A673 (cell line): ENCODE measurements around the gene MICAL3. TPM values are rescaled to one million over a fixed set of nuclear protein-coding genes. Genes with fewer than 3 reads are reported as not detected.
"Not testable (repeated sequence)": the region's sequence is repeated elsewhere in the genome, so short reads cannot be mapped to it uniquely, and the experiment has no call there.

ENCODE experiments used
- BruUV-seq: library from RNA; stranded (reverse); fragments of 400-500 nt; replicated peaks from 2 replicates; lab custom pipeline; 2021; lab: Mats Ljungman, UMichigan
- CTCF ChIA-PET: fragments of 300-600 bp; sonication (Branson Sonifier 250); formaldehyde crosslinking; loops from one replicate; lab custom pipeline; 2022; ENCODE audit warnings: antibody characterized with exemption; lab: Charles Lee
- POLR2A ChIA-PET: fragments of 300-600 bp; sonication (Branson Sonifier 250); formaldehyde crosslinking; loops from one replicate; lab custom pipeline; 2022; ENCODE audit warnings: antibody characterized with exemption; ENCODE audit not compliant: low non-redundant PET; lab: Charles Lee
- DNase-seq: peaks from one replicate; pipeline ENCODE4 v3.0.0-alpha.2; 2015; ENCODE audit warnings: low spot score
- H3K27ac ChIP-seq: fragments of 200-600 bp; sonication (generic); 2 replicates; pipeline ENCODE4 v1.5.1; 2016; ENCODE audit warnings: mixed run types, low read depth, mild to moderate bottlenecking, mixed read lengths, antibody characterized with exemption, low read length; ENCODE audit not compliant: poor library complexity, severe bottlenecking
- H3K27me3 ChIP-seq: fragments of 200-600 bp; sonication (generic); replicated peaks from 2 replicates; pipeline ENCODE4 v1.6.1; 2017; ENCODE audit warnings: mixed run types, low read depth, mild to moderate bottlenecking, mixed read lengths, antibody characterized with exemption, low read length; ENCODE audit not compliant: insufficient read depth, poor library complexity
- H3K36me3 ChIP-seq: fragments of 200-600 bp; sonication (generic); 2 replicates; pipeline ENCODE4 v1.6.1; 2016; ENCODE audit warnings: mixed run types, mild to moderate bottlenecking, mixed read lengths, antibody characterized with exemption, low read length; ENCODE audit not compliant: insufficient read depth, poor library complexity, severe bottlenecking
- H3K4me1 ChIP-seq: fragments of 200-600 bp; sonication (generic); 2 replicates; pipeline ENCODE4 v1.6.1; 2017; ENCODE audit warnings: mixed run types, mild to moderate bottlenecking, mixed read lengths, antibody characterized with exemption, low read length; ENCODE audit not compliant: insufficient read depth, poor library complexity, severe bottlenecking
- H3K4me3 ChIP-seq: fragments of 200-600 bp; sonication (generic); 2 replicates; pipeline ENCODE4 v1.5.1; 2016; ENCODE audit warnings: low read depth, mixed run types, mild to moderate bottlenecking, mixed read lengths, low read length; ENCODE audit not compliant: poor library complexity, severe bottlenecking
- H3K9me3 ChIP-seq: fragments of 200-600 bp; sonication (generic); 2 replicates; pipeline ENCODE4 v1.6.1; 2016; ENCODE audit warnings: mixed run types, low read depth, mild to moderate bottlenecking, mixed read lengths, antibody characterized with exemption, low read length; ENCODE audit not compliant: poor library complexity, severe bottlenecking
- EZH2 ChIP-seq: fragments of 200-600 bp; sonication (generic); IDR thresholded peaks from 2 replicates; pipeline ENCODE4 v1.6.1; 2017; ENCODE audit warnings: borderline replicate concordance, low read depth, mild to moderate bottlenecking, mixed read lengths, antibody characterized with exemption, low read length; ENCODE audit not compliant: poor library complexity, severe bottlenecking
- intact Hi-C: fragments of 100-400 bp; cut with micrococcal nuclease; formaldehyde crosslinking; loops from one replicate; pipeline ENCODE4 v1.10.0; 2022; ENCODE audit not compliant: unreplicated experiment
- total RNA-seq: library from RNA; stranded (reverse); gene quantifications from 2 replicates; pipeline ENCODE4 v1.2.3, GENCODE V29; 2021
- TF ChIP-seq, protein P1 (sequence below): fragments of 300-800, 200-600 bp; sonication (generic); conservative IDR thresholded peaks from 2 replicates; pipeline ENCODE4 v1.5.1; 2017; ENCODE audit warnings: low read depth, mild to moderate bottlenecking, antibody characterized with exemption, low read length, moderate library complexity, mixed read lengths

The MICAL3 gene
- total RNA-seq, 1 experiment from 2014 or later, result 63.6 TPM

DNA sequence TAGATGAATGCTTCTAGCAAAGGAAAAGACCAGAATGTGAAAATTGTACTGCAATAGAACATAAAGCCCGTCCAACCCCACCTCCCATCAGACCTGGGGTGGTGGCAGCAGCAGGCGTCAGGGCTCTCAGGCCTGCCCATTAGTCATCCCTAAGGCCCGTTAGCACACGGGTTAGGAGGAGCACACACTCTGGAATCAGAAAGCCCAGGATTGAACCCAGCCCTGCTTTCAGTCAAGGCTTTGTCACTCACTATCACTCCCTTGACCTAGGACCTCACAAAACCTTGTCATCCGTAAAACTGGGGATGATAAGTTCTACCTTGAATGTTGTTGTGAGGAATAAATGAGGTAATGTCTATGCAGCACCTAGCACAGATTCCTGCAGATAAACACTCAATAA lies 26.9 kb downstream of the MICAL3 start:
- POLR2A ChIA-PET, result no interaction called here
- no peaks in the 10 kb centered on the region for H3K36me3 ChIP-seq
- BruUV-seq, result no TSS peak

GRCh38 chr22:17995256-17995655 lies 29.1 kb downstream of the MICAL3 start:
- H3K4me1 ChIP-seq, intact Hi-C loops: not testable (repeated sequence)
- CTCF ChIA-PET, result interaction anchor here (0.7 kb wide), 1 partner anchor 218 kb away, joined by 13 read pairs; no protein-coding TSS in a partner anchor

More for the DNA sequence above, 26.9 kb downstream of the MICAL3 start:
- CTCF ChIA-PET, result no interaction called here
- intact Hi-C loops, result no loop called here
- Histone ChIP-seq H3K27ac (no peak overlapping the region), H3K27me3 (no peaks in the 10 kb centered on the region), H3K9me3 (no peaks in the 10 kb centered on the region), H3K4me1 (peaks cover 9% of the 10 kb centered on the region), H3K4me3 (no peak overlapping the region)
- DNase-seq, result no peak
- TF ChIP-seq, protein P1, sequence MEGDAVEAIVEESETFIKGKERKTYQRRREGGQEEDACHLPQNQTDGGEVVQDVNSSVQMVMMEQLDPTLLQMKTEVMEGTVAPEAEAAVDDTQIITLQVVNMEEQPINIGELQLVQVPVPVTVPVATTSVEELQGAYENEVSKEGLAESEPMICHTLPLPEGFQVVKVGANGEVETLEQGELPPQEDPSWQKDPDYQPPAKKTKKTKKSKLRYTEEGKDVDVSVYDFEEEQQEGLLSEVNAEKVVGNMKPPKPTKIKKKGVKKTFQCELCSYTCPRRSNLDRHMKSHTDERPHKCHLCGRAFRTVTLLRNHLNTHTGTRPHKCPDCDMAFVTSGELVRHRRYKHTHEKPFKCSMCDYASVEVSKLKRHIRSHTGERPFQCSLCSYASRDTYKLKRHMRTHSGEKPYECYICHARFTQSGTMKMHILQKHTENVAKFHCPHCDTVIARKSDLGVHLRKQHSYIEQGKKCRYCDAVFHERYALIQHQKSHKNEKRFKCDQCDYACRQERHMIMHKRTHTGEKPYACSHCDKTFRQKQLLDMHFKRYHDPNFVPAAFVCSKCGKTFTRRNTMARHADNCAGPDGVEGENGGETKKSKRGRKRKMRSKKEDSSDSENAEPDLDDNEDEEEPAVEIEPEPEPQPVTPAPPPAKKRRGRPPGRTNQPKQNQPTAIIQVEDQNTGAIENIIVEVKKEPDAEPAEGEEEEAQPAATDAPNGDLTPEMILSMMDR, result no peak
- no peak for TF ChIP-seq EZH2

DNA sequence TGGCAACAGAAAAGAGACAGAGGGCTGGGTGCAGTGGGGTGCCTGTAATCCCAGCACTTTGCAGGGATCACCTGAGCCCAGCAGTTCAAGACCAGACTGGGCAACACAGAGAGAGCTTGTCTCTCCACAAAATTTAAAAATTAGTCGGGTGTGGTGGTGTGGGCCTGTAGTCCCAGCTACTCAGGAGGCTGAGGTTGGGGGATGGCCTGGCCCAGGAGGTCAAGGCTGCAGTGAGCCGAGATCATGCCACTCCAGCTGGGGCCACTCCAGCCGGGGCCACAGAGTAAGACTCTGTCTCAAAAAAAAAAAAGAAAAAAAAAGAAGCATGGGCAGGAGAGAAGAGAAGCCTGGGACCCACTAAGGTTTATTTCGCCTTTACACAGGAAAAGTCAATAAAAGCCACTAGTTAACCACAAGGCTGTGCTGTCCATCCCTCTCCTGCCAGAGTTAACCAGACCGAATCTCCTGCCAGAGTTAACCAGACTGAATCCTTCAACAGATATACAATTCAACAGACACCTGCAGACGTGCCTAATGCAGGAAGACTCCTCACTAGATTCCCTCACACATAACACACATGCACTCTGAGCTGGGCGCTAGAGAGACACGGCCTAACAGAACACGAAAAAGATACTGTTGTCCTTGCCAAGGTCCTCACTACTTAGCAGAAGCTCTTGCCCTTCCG lies 29.8 kb downstream of the MICAL3 start:
- Histone ChIP-seq H3K27me3 (no peaks in the 10 kb centered on the region), H3K36me3 (no peaks in the 10 kb centered on the region), H3K9me3 (no peaks in the 10 kb centered on the region), H3K27ac (no peak overlapping the region), H3K4me1 (peaks cover 8% of the 10 kb centered on the region), H3K4me3 (no peak overlapping the region)
- TF ChIP-seq, protein P1, result no peak
- no peak for TF ChIP-seq EZH2
- ChIA-PET POLR2A (no interaction called here), CTCF (no interaction called here)
- intact Hi-C loops, result no loop called here
- no peak for DNase-seq
- BruUV-seq, result no TSS peak

More at GRCh38 chr22:17995256-17995655, 29.1 kb downstream of the MICAL3 start:
- DNase-seq, H3K36me3 ChIP-seq, H3K9me3 ChIP-seq, H3K27ac ChIP-seq, BruUV-seq, H3K27me3 ChIP-seq, H3K4me3 ChIP-seq, POLR2A ChIA-PET: not testable (repeated sequence)

DNA sequence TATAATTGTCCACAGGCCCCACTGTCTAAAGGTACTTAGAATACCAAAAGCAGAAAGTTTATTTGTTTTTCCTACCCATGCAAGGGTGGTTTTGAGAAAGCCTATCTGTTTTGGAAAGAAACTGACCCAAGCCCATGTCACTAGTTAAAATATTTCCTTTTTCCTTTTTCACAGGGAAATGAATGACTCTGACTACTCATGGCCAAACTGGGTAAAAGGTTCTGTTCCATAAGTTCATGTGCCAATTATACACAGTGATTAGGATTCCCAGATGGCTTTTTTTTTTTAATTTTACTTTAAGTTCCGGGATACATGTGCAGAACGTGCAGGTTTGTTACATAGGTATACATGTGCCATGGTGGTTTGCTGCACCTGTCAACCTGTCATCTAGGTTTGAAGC lies 31.4 kb downstream of the MICAL3 start:
- H3K27ac ChIP-seq, H3K36me3 ChIP-seq, H3K27me3 ChIP-seq, POLR2A ChIA-PET, H3K4me1 ChIP-seq, H3K9me3 ChIP-seq, CTCF ChIA-PET, H3K4me3 ChIP-seq, intact Hi-C loops, DNase-seq, BruUV-seq: not testable (repeated sequence)

GRCh38 chr22:17991992-17992391 lies 32.4 kb downstream of the MICAL3 start:
- H3K27me3 ChIP-seq, DNase-seq, H3K4me3 ChIP-seq, H3K4me1 ChIP-seq, CTCF ChIA-PET, H3K9me3 ChIP-seq, H3K36me3 ChIP-seq, intact Hi-C loops, POLR2A ChIA-PET, BruUV-seq, H3K27ac ChIP-seq: not testable (repeated sequence)
